HTERT RPE-1 (cell line): ENCODE measurements around the gene AASS.

Experiments used
- in situ Hi-C: fragments of 300-500 bp; cut with MboI; formaldehyde crosslinking; loops from 4 replicates; pipeline ENCODE4 v1.14.3; 2020; ENCODE audit warnings: low sequenced_read_pairs

AASS gene

DNA sequence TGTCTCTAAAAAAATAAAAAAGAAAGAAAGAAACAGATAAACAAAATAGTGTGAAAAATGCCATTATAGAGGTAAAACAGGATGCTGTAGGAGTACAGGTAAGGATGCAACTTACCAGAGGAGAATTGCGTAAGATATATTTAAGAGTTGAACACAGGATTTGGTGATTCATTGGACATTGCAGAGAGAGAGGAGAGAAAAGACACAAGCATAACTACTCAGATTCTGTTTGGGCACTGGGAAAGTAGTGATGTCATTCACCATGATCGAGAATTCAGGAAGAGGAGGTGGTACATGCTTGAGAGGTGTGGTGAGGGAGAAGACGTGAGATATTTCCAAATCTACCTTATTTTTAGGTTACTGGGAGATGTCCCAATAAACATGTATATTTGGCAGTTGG is 97.6 kb downstream of the AASS start:
- in situ Hi-C loops = no loop called here

DNA sequence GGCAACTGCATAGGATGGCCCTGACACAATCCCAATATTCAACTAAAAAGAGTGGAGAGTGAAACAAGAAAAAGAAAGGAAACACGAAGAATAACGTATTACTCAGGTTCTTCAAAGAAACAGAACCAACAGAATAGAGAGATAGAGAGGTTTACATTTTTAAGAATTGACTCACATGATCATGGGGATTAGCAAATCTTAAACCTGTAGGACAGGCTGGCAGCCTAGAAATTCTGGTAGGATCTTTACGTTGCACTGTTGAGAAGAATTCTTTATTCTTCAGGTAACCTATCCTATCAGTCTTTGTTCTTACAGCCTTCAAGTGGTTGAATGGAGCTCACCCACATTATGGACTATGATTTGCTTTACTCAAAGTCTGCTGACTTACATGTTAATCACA is 103.9 kb downstream of the AASS start:
- in situ Hi-C loops = no loop called here

DNA sequence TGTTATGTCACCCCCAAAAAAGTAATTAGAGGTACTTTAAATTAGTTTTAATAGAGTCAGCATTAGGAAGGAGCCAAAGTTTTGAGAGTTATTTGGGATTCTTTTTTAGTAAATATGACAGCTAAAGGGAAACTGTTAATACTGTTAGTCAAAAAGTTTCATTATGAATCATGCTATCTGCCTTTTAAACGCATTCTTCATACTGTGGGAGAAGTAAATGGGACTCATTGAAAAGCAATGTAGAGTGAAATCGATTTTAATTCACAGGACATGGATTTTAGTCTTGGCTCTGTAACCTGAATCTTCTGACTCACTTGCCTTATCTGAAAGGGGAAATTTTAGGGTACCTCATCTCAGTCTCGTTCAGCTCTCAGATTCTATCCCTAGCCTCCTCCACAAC is 105.1 kb downstream of the AASS start:
- in situ Hi-C loops = no loop called here

DNA sequence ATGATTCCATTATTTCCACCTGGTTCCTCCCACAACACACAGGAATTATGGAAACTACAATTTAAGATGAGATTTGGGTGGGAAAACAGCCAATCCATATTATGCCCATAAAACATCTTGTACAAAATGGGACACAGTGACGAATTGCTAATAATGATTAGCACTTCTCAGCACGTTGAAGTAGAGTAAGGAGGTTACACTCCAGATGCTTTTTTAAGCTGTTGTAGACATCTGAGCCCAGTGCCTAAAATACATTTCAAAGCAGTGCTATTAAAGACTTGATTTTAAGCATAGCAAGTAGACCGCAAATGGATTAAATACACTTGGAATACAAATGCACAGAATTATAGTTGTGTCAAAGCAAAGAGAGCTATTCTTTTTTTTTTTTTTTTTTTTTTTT is 105.9 kb downstream of the AASS start:
- in situ Hi-C loops = no loop called here

- in situ Hi-C loops = no loop called here
These were observed 108.2 kb downstream of the AASS start for GRCh38 chr7:122035876-122036275.

- in situ Hi-C loops = no loop called here
These were observed 110.4 kb downstream of the AASS start for GRCh38 chr7:122033641-122034040.

- in situ Hi-C loops = no loop called here
These were observed 117.0 kb downstream of the AASS start for GRCh38 chr7:122027058-122027457.
